Subcutaneous abdominal adipose tissue (tissue), 5 donors: ENCODE results near the gene FHOD1.

Experiments used
- H3K27ac ChIP-seq: one replicate; pipeline ENCODE4 v1.7.0; 2013; ENCODE audit warnings: low read depth, mild to moderate bottlenecking, inconsistent platforms, low read length, moderate library complexity
- H3K27me3 ChIP-seq, 5 donors: one replicate each; pipeline ENCODE4 v1.7.0; 2013; ENCODE audit warnings: low read length in 5 of 5, inconsistent platforms in 1 of 5; ENCODE audit not compliant: control insufficient read depth in 5 of 5, insufficient read depth in 4 of 5
- H3K36me3 ChIP-seq, 5 donors: one replicate each; pipeline ENCODE4 v1.7.0; 2013; ENCODE audit warnings: low read length in 5 of 5; ENCODE audit not compliant: control insufficient read depth in 5 of 5, insufficient read depth in 5 of 5
- H3K4me1 ChIP-seq, 5 donors: one replicate each; pipeline ENCODE4 v1.7.0; 2013; ENCODE audit warnings: low read length in 5 of 5, mild to moderate bottlenecking in 3 of 5, moderate library complexity in 1 of 5; ENCODE audit not compliant: control insufficient read depth in 5 of 5, insufficient read depth in 5 of 5
- H3K4me3 ChIP-seq, 5 donors: one replicate each; pipeline ENCODE4 v1.7.0; 2013; ENCODE audit warnings: low read length in 5 of 5, low read depth in 1 of 5
- H3K9ac ChIP-seq, 5 donors: one replicate each; pipeline ENCODE4 v1.7.0; 2013; ENCODE audit warnings: low read length in 5 of 5, mild to moderate bottlenecking in 4 of 5, moderate library complexity in 3 of 5
- H3K9me3 ChIP-seq, 5 donors: one replicate each; pipeline ENCODE4 v1.7.0; 2013; ENCODE audit warnings: low read length in 5 of 5; ENCODE audit not compliant: control insufficient read depth in 5 of 5
- donor health status: healthy.
- donor health status: healthy.
- donor health status: healthy.
- donor health status: healthy.
- donor health status: healthy.

The FHOD1 gene

GRCh38 chr16:67243481-67243880 is 3.8 kb downstream of the FHOD1 start:
- no peaks in the 10 kb centered on the region for H3K9me3 ChIP-seq
- peaks cover 37 to 89% (median 76%) of the 10 kb centered on the region in 5 donors for H3K4me1 ChIP-seq
- H3K36me3 ChIP-seq, result peaks cover 0 to 17% (median 14%) of the 10 kb centered on the region in 5 donors
- peak overlapping the region; percentile 97 for H3K27ac ChIP-seq
- peak overlapping the region in 4 of 5 donors; percentile 35 to 62 (median 60) for H3K9ac ChIP-seq
- H3K4me3 ChIP-seq, result peak overlapping the region in 3 of 5 donors; percentile 12 to 44 (median 25)
- H3K27me3 ChIP-seq, result no peaks in the 10 kb centered on the region

GRCh38 chr16:67242138-67242730 is 5.0 kb downstream of the FHOD1 start:
- peaks cover 31 to 78% (median 65%) of the 10 kb centered on the region in 5 donors for H3K4me1 ChIP-seq
- H3K27ac ChIP-seq, result peak overlapping the region; percentile 89
- peaks cover 0 to 29% (median 27%) of the 10 kb centered on the region in 5 donors for H3K36me3 ChIP-seq

GRCh38 chr16:67241008-67241900 is 6.0 kb downstream of the FHOD1 start:
- peaks cover 0 to 38% (median 34%) of the 10 kb centered on the region in 5 donors for H3K36me3 ChIP-seq
- H3K4me3 ChIP-seq, result no peak overlapping the region
- H3K9ac ChIP-seq, result peak overlapping the region in 4 of 5 donors; percentile 4 to 84 (median 40)
- H3K9me3 ChIP-seq, result no peaks in the 10 kb centered on the region
- H3K27me3 ChIP-seq, result no peaks in the 10 kb centered on the region
- peaks cover 31 to 69% (median 61%) of the 10 kb centered on the region in 5 donors for H3K4me1 ChIP-seq
- peak overlapping the region; percentile 89 for H3K27ac ChIP-seq

More at GRCh38 chr16:67242138-67242730, 5.0 kb downstream of the FHOD1 start:
- H3K9ac ChIP-seq, result peak overlapping the region in 2 of 5 donors; percentile 15 to 48
- no peaks in the 10 kb centered on the region for H3K9me3 ChIP-seq
- no peak overlapping the region for H3K4me3 ChIP-seq
- no peaks in the 10 kb centered on the region for H3K27me3 ChIP-seq

- Histone ChIP-seq H3K9ac (no peak overlapping the region), H3K27ac (peak overlapping the region; percentile 48), H3K9me3 (no peaks in the 10 kb centered on the region), H3K4me1 (peaks cover 31 to 61% (median 55%) of the 10 kb centered on the region in 5 donors), H3K4me3 (no peak overlapping the region), H3K27me3 (no peaks in the 10 kb centered on the region), H3K36me3 (peaks cover 0 to 45% (median 41%) of the 10 kb centered on the region in 5 donors)
Measured at GRCh38 chr16:67240506-67240905, 6.8 kb downstream of the FHOD1 start.

GRCh38 chr16:67238806-67239470 is 8.3 kb downstream of the FHOD1 start:
- Histone ChIP-seq H3K9me3 (no peaks in the 10 kb centered on the region), H3K27ac (no peak overlapping the region), H3K9ac (no peak overlapping the region), H3K4me1 (peaks cover 18 to 46% (median 40%) of the 10 kb centered on the region in 5 donors), H3K36me3 (peaks cover 0 to 61% (median 53%) of the 10 kb centered on the region in 5 donors), H3K27me3 (no peaks in the 10 kb centered on the region), H3K4me3 (no peak overlapping the region)

- Histone ChIP-seq H3K9me3 (no peaks in the 10 kb centered on the region), H3K4me3 (no peak overlapping the region), H3K36me3 (peaks cover 0 to 67% (median 58%) of the 10 kb centered on the region in 5 donors), H3K9ac (no peak overlapping the region), H3K27me3 (no peaks in the 10 kb centered on the region), H3K27ac (no peak overlapping the region), H3K4me1 (peaks cover 14 to 38% (median 33%) of the 10 kb centered on the region in 5 donors)
Measured at GRCh38 chr16:67238278-67238575, 9.1 kb downstream of the FHOD1 start.

GRCh38 chr16:67237396-67238277 is 9.6 kb downstream of the FHOD1 start:
- peaks cover 0 to 69% (median 60%) of the 10 kb centered on the region in 5 donors for H3K36me3 ChIP-seq
- no peak overlapping the region for H3K27ac ChIP-seq
- H3K27me3 ChIP-seq, result no peaks in the 10 kb centered on the region
- no peaks in the 10 kb centered on the region for H3K9me3 ChIP-seq
- peaks cover 14 to 34% (median 27%) of the 10 kb centered on the region in 5 donors for H3K4me1 ChIP-seq
- H3K9ac ChIP-seq, result no peak overlapping the region
- no peak overlapping the region for H3K4me3 ChIP-seq

- Histone ChIP-seq H3K9me3 (no peaks in the 10 kb centered on the region), H3K4me3 (no peak overlapping the region), H3K27me3 (no peaks in the 10 kb centered on the region), H3K36me3 (peaks cover 0 to 75% (median 63%) of the 10 kb centered on the region in 5 donors), H3K9ac (no peak overlapping the region), H3K4me1 (peaks cover 9 to 26% (median 19%) of the 10 kb centered on the region in 5 donors), H3K27ac (no peak overlapping the region)
Measured at GRCh38 chr16:67236563-67237395, 10.5 kb downstream of the FHOD1 start.
